Suprapubic skin (tissue), 4 donors: ENCODE data around the gene NR4A2.

ENCODE experiments used
- CTCF ChIP-seq, 2 donors: fragments of 200-600 bp in 1 of 2; fragments of 450-650 bp in 1 of 2; sonication (generic) in 1 of 2; IDR thresholded peaks; one replicate each; pipeline ENCODE4 v1.5.1; 2016 to 2019; ENCODE audit warnings: antibody characterized with exemption in 2 of 2, mild to moderate bottlenecking in 1 of 2, moderate library complexity in 1 of 2
- EP300 ChIP-seq: sonication (generic); formaldehyde crosslinking; IDR thresholded peaks from one replicate; pipeline ENCODE4 v1.6.1; 2017; ENCODE audit warnings: antibody characterized with exemption
- POLR2A ChIP-seq, 2 donors: fragments of 450-650 bp; IDR thresholded peaks; one replicate each; pipeline ENCODE4 v1.6.1; 2017; ENCODE audit warnings: antibody characterized with exemption in 2 of 2, mild to moderate bottlenecking in 2 of 2, moderate library complexity in 2 of 2
- POLR2AphosphoS5 ChIP-seq, 3 donors: sonication (generic); formaldehyde crosslinking; IDR thresholded peaks; one replicate each; pipeline ENCODE4 v1.6.1; 2017; ENCODE audit warnings: antibody characterized with exemption in 3 of 3

- no peak for TF ChIP-seq CTCF (IDR thresholded peaks at IDR 0.05)
- TF ChIP-seq POLR2AphosphoS5 (IDR thresholded peaks at IDR 0.05), result no peak
- TF ChIP-seq POLR2A (IDR thresholded peaks at IDR 0.05), result no peak
- no peak for TF ChIP-seq EP300
Measured at GRCh38 chr2:156321243-156321904, 11.1 kb downstream of the NR4A2 start.
